HCT116 (cell line): ENCODE results near the gene HGF. TPM values are rescaled to one million over a fixed set of nuclear protein-coding genes. Genes with fewer than 3 reads are reported as not detected.
A peak's percentile ranks its signal among the peaks of the same experiment; 100 is the strongest.
"Not testable (repeated sequence)": the region's sequence is repeated elsewhere in the genome, so short reads cannot be mapped to it uniquely, and the experiment has no call there.

ENCODE experiments used
- ATAC-seq: fragments of 200-7000 bp; cut with Tn5 transposase; 2 replicates; pipeline ENCODE4 v1.9.1; 2020; ENCODE audit warnings: mild to moderate bottlenecking, moderate library complexity
- BruUV-seq: library from RNA; stranded (reverse); fragments of 400-500 nt; replicated peaks from 2 replicates; lab custom pipeline; 2021; lab: Mats Ljungman, UMichigan
- CTCF ChIA-PET: fragments of 300-600 bp; sonication (Branson Sonifier 250); formaldehyde crosslinking; loops from one replicate; lab custom pipeline; 2021; ENCODE audit warnings: antibody characterized with exemption; lab: Charles Lee
- POLR2A ChIA-PET: fragments of 300-600, 350-600 bp; sonication (Branson Sonifier 250); formaldehyde crosslinking; loops from one replicate; lab custom pipeline; 2021; ENCODE audit warnings: antibody characterized with exemption; lab: Charles Lee
- RAD21 ChIA-PET, 2 experiments: fragments of 300-600 bp; sonication (Branson Sonifier 250); formaldehyde crosslinking; loops; one replicate each; lab custom pipeline; 2023; ENCODE audit warnings: low total read pairs in 2 of 2; ENCODE audit not compliant: uncharacterized antibody in 2 of 2, unreplicated experiment in 2 of 2, low non-redundant PET in 1 of 2; lab: Charles Lee
- DNase-seq: peaks from one replicate; pipeline ENCODE4 v3.0.0-alpha.2; 2010; ENCODE audit warnings: low read depth, low spot score
- H2AFZ ChIP-seq: fragments of 200-600 bp; shearing (Covaris generic), sonication (generic); 2 replicates; pipeline ENCODE4 v1.6.1; 2017; ENCODE audit warnings: low read depth, mixed run types, mixed read lengths, antibody characterized with exemption, low read length; ENCODE audit not compliant: poor library complexity, severe bottlenecking
- H3K27ac ChIP-seq: 2 replicates; pipeline ENCODE4 v1.5.1; 2012; ENCODE audit warnings: low read depth, low read length
- H3K27me3 ChIP-seq: fragments of 200-600 bp; sonication (generic); 2 replicates; pipeline ENCODE4 v1.6.1; 2016; ENCODE audit warnings: mixed run types, low read length, mixed read lengths; ENCODE audit not compliant: insufficient read depth
- H3K36me3 ChIP-seq, 2 experiments: fragments of 200-500 bp in 1 of 2; fragments of 200-600 bp in 1 of 2; sonication (Bioruptor generic) in 1 of 2; sonication (generic) in 1 of 2; 2 replicates each; pipeline versions ENCODE4 v1.5.1 to v1.6.1; 2014 to 2016; ENCODE audit warnings: low read length in 2 of 2, inconsistent platforms in 1 of 2, mixed read lengths in 1 of 2, mixed run types in 1 of 2; ENCODE audit not compliant: insufficient read depth in 2 of 2, control insufficient read depth in 1 of 2
- H3K4me1 ChIP-seq, 2 experiments: fragments of 200-600 bp in 1 of 2; sonication (generic) in 1 of 2; 2 replicates each; pipeline versions ENCODE4 v1.5.1 to v1.6.1; 2012 to 2017; ENCODE audit warnings: low read length in 2 of 2, inconsistent platforms in 1 of 2, mild to moderate bottlenecking in 1 of 2, mixed read lengths in 1 of 2, mixed run types in 1 of 2, moderate library complexity in 1 of 2; ENCODE audit not compliant: insufficient read depth in 2 of 2, control insufficient read depth in 1 of 2
- H3K4me2 ChIP-seq: fragments of 200-600 bp; sonication (generic); 2 replicates; pipeline ENCODE4 v1.6.1; 2017; ENCODE audit warnings: mixed run types, low read length, mixed read lengths
- H3K4me3 ChIP-seq, 2 experiments: fragments of 200-600 bp in 1 of 2; sonication (generic) in 1 of 2; replicated peaks in 1 of 2; 2 replicates each; pipeline ENCODE4 v1.5.1; 2011 to 2016; ENCODE audit warnings: low read length in 2 of 2, control low read depth in 1 of 2, low read depth in 1 of 2, mild to moderate bottlenecking in 1 of 2, mixed read lengths in 1 of 2, mixed run types in 1 of 2
- H3K79me2 ChIP-seq: fragments of 200-600 bp; sonication (generic); 2 replicates; pipeline ENCODE4 v1.6.1; 2017; ENCODE audit warnings: mild to moderate bottlenecking, mixed run types, low read length, moderate library complexity, mixed read lengths; ENCODE audit not compliant: insufficient read depth
- H3K9ac ChIP-seq: fragments of 200-600 bp; sonication (generic); 2 replicates; pipeline ENCODE4 v1.6.1; 2016; ENCODE audit warnings: low read length, mixed read lengths
- H3K9me2 ChIP-seq: fragments of 200-600 bp; sonication (generic), shearing (Covaris generic); 2 replicates; pipeline ENCODE4 v1.6.1; 2017; ENCODE audit warnings: mixed run types, mild to moderate bottlenecking, moderate library complexity; ENCODE audit not compliant: insufficient read depth
- H3K9me3 ChIP-seq, 2 experiments: fragments of 200-500 bp in 1 of 2; fragments of 200-600 bp in 1 of 2; sonication (Bioruptor generic) in 1 of 2; sonication (generic) in 1 of 2; 2 replicates each; pipeline ENCODE4 v1.6.1; 2014 to 2017; ENCODE audit warnings: low read length in 2 of 2, mixed read lengths in 2 of 2, inconsistent platforms in 1 of 2, low read depth in 1 of 2, mild to moderate bottlenecking in 1 of 2, mixed run types in 1 of 2, moderate library complexity in 1 of 2; ENCODE audit not compliant: control insufficient read depth in 1 of 2, insufficient read depth in 1 of 2
- H4K20me1 ChIP-seq: fragments of 200-600 bp; sonication (generic), shearing (Covaris generic); 2 replicates; pipeline ENCODE4 v1.6.1; 2017; ENCODE audit warnings: mixed run types, mild to moderate bottlenecking, moderate library complexity; ENCODE audit not compliant: insufficient read depth
- CBX3 ChIP-seq: IDR thresholded peaks from 2 replicates; pipeline ENCODE4 v1.6.1; 2012; ENCODE audit warnings: low read depth
- ELF1 ChIP-seq: IDR thresholded peaks from 2 replicates; pipeline ENCODE4 v1.6.1; 2012; ENCODE audit warnings: low read depth, borderline replicate concordance
- EZH2 ChIP-seq: fragments of 200-600 bp; sonication (generic); IDR thresholded peaks from 2 replicates; pipeline ENCODE4 v1.6.1; 2017; ENCODE audit warnings: antibody characterized with exemption, mixed run types
- EZH2phosphoT487 ChIP-seq: fragments of 200-600 bp; IDR thresholded peaks from 2 replicates; pipeline ENCODE4 v1.6.1; 2018; ENCODE audit warnings: antibody characterized with exemption, borderline replicate concordance
- FOSL1 ChIP-seq: IDR thresholded peaks from 2 replicates; pipeline ENCODE4 v1.6.1; 2012; ENCODE audit warnings: low read depth
- SIN3A ChIP-seq: IDR thresholded peaks from 2 replicates; pipeline ENCODE4 v1.6.1; 2012; ENCODE audit warnings: low read depth
- SRF ChIP-seq: IDR thresholded peaks from 2 replicates; pipeline ENCODE4 v1.6.1; 2012; ENCODE audit warnings: low read depth
- TCF7L2 ChIP-seq: IDR thresholded peaks from 2 replicates; pipeline ENCODE4 v1.7.0; 2011; ENCODE audit warnings: borderline replicate concordance, inconsistent platforms; ENCODE audit not compliant: insufficient read depth, insufficient read length; ENCODE audit errors: extremely low read depth
- YY1 ChIP-seq: IDR thresholded peaks from 2 replicates; pipeline ENCODE4 v1.6.1; 2011; ENCODE audit warnings: low read length, low read depth, moderate library complexity, mild to moderate bottlenecking; ENCODE audit not compliant: insufficient replicate concordance; ENCODE audit errors: extremely low read depth
- ZNF274 ChIP-seq: fragments of 200-500 bp; sonication (Bioruptor generic); IDR thresholded peaks from 2 replicates; pipeline ENCODE4 v1.6.1; 2014; ENCODE audit warnings: mild to moderate bottlenecking, low read depth, low read length, inconsistent platforms
- intact Hi-C: fragments of 100-400 bp; cut with micrococcal nuclease; formaldehyde crosslinking; loops from 2 replicates; pipeline ENCODE4 v1.10.0; 2022
- total RNA-seq: library from RNA; stranded (reverse); gene quantifications from one replicate; pipeline ENCODE4 v1.2.1, GENCODE V29; 2021; ENCODE audit not compliant: unreplicated experiment
- TF ChIP-seq, protein P1 (sequence below): IDR thresholded peaks from 2 replicates; pipeline ENCODE4 v1.6.1; 2012

HGF gene
- total RNA-seq, 1 experiment from 2014 or later = 0.15 TPM

DNA sequence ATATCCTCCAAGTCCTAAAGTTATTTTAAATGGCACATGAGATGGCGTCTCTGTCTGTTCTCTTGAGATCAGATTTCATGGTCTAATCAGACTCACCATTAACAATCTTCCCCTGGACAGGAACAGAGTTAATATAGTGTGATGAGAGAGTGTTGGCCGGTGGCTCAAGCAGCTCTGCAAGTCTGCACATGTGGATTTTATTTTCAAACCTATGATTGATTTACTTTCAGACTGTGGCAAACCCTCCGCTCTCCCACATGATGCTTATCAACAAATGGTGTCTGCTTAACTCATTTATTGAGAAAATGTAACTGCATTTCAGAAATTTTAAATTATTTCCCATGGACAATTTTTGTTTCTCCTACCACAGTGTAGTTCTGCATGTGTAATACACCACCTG lies 46.5 kb upstream of the HGF start:
- RAD21 ChIA-PET = no interaction called here
- Histone ChIP-seq H3K27ac (no peak overlapping the region), H3K27me3 (no peaks in the 10 kb centered on the region), H3K79me2 (no peaks in the 10 kb centered on the region), H3K4me1 (peaks cover 6 to 17% of the 10 kb centered on the region in 2 experiments), H3K36me3 (no peaks in the 10 kb centered on the region), H3K9ac (no peak overlapping the region), H3K4me3 (no peak overlapping the region), H2AFZ (no peak overlapping the region), H3K9me3 (no peaks in the 10 kb centered on the region), H4K20me1 (no peaks in the 10 kb centered on the region), H3K9me2 (no peaks in the 10 kb centered on the region), H3K4me2 (no peak overlapping the region)
- no peak for DNase-seq
- TF ChIP-seq, protein P1, sequence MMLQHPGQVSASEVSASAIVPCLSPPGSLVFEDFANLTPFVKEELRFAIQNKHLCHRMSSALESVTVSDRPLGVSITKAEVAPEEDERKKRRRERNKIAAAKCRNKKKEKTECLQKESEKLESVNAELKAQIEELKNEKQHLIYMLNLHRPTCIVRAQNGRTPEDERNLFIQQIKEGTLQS = no peak
- TF ChIP-seq TCF7L2 (no peak), EZH2 (no peak), FOSL1 (no peak), SIN3A (no peak), SRF (no peak), EZH2phosphoT487 (no peak), YY1 (no peak), CBX3 (no peak), ELF1 (no peak), ZNF274 (no peak)
- intact Hi-C loops = no loop called here
- BruUV-seq = no TSS peak
- ATAC-seq = no peak
- POLR2A ChIA-PET = no interaction called here
- CTCF ChIA-PET = no interaction called here

DNA sequence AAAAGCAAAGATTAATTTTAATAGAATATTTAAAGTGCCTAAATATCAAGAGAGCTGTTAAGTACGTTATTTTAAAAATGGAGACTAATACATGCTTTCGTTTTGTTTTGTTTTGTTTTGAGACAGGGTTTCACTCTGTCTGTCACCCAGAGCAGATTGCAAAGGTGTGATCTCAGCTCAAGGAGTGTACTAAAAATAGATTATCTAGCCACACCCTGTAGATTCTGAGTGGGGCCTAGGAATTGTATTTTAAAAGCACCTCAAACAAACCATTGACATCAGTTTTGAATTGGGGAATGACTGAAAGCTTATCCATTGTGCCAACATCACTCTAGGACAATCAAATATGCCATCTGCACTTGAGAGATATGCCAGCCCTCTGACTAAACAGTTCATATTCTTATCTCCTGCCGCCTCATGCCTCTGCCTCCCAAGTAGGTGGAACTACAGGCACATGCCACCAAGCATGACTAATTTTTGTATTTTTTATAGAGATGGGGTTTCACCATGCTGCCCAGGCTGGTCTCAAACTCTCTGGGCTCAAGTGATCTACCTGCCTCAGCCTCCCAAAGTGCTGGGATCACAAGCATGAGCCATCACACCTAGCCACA lies 43.1 kb upstream of the HGF start:
- H3K9me2 ChIP-seq, POLR2A ChIA-PET, BruUV-seq, RAD21 ChIA-PET, CTCF ChIA-PET, H4K20me1 ChIP-seq, H3K9ac ChIP-seq, H3K27ac ChIP-seq, H3K36me3 ChIP-seq, H3K27me3 ChIP-seq, H3K4me3 ChIP-seq, H3K79me2 ChIP-seq, H3K9me3 ChIP-seq, intact Hi-C loops: not testable (repeated sequence)
- Histone ChIP-seq H3K4me2 (peak overlapping the region; percentile 49), H3K4me1 (peaks cover 6 to 17% of the 10 kb centered on the region in 2 experiments), H2AFZ (peak overlapping the region; percentile 66)
- peak; percentile 3 for DNase-seq
- peak; percentile 63 for ATAC-seq
